ENCODE data around the gene MDFIC.

The MDFIC gene

DNA sequence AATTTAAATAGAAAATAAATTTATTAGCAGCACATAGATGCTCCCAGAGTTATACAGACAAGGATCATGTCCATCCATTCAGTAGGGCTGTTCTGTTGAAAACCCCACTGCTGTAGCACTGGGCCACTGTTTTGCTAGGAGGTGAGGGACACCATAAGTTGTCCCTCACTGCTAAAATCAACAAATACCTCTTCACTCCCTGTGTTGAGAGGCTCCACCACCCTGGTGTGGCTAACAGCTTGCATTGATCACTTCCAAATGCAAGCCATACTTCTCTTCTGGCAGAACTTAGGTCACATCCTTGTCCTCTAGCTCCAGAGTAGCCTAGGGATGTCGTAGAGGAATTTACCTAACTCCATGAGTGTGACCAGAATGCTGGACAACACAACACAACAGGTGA, 55.4 kb downstream of the MDFIC start:
- peaks cover 13% of the 10 kb centered on the region for H3K36me3 Mint-ChIP-seq (ENCODE audit: low read depth)
- no peak overlapping the region for H3K27ac Mint-ChIP-seq
- H3K4me1 Mint-ChIP-seq, result peaks cover 10% of the 10 kb centered on the region
- H3K9me3 Mint-ChIP-seq, result no peaks in the 10 kb centered on the region
- H3K4me3 Mint-ChIP-seq, result no peak overlapping the region
- H3K27me3 Mint-ChIP-seq (ENCODE audit: low read depth), result no peaks in the 10 kb centered on the region
- TF ChIP-seq, protein P1, sequence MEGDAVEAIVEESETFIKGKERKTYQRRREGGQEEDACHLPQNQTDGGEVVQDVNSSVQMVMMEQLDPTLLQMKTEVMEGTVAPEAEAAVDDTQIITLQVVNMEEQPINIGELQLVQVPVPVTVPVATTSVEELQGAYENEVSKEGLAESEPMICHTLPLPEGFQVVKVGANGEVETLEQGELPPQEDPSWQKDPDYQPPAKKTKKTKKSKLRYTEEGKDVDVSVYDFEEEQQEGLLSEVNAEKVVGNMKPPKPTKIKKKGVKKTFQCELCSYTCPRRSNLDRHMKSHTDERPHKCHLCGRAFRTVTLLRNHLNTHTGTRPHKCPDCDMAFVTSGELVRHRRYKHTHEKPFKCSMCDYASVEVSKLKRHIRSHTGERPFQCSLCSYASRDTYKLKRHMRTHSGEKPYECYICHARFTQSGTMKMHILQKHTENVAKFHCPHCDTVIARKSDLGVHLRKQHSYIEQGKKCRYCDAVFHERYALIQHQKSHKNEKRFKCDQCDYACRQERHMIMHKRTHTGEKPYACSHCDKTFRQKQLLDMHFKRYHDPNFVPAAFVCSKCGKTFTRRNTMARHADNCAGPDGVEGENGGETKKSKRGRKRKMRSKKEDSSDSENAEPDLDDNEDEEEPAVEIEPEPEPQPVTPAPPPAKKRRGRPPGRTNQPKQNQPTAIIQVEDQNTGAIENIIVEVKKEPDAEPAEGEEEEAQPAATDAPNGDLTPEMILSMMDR (IDR thresholded peaks at IDR 0.05; ENCODE audit: unreplicated experiment in 3 of 3), result no peak

DNA sequence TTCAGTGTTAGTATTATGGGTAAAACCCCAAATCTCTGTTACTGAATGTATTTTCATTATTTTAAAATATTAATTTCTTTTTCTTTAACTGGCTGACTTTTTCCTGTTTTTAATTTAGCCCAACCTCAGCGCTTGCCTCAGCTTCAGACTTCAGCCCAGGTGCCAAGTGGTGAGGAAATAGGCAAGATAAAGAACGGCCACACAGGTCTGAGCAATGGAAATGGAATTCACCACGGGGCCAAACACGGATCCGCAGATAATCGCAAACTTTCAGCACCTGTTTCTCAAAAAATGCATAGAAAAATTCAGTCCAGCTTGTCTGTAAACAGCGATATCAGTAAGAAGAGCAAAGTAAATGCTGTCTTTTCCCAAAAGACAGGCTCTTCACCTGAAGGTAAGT, 57.5 kb downstream of the MDFIC start:
- TF ChIP-seq, protein P1 (IDR thresholded peaks at IDR 0.05; ENCODE audit: unreplicated experiment in 3 of 3), result no peak
- peaks cover 5% of the 10 kb centered on the region for H3K4me1 Mint-ChIP-seq

DNA sequence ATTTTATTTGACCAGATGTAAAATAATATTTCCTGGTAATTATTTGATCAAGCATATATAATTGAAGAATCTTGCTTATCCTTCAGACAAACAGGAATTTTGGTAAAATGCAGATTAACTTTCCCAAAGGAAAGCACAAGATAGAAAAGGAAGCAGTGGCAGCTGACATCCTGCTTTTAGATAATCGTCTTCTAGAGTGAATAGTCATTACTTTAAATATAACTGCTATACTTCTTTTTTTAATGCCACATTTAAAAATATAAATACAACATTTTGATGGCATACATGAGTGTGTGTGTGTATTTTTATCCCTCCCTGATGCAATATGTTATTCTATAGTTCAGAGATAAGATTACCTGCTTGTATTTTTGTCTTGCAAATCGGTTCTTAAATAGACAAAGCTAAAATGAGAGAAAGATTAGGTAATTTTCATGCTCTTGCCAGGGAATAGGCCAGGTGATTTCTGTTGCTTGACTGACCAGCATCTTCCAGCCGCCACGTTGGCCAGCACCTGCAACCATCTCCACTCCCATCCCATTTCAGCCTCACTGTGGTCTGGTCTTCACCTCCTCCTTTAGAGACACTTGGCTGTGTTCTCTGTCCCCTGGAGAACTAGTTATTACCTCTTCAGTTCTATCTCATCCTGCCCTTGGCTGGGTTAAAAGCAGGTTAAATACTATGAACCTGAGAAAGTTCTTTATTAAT, 58.1 kb downstream of the MDFIC start:
- no peaks in the 10 kb centered on the region for H3K27me3 Mint-ChIP-seq (ENCODE audit: low read depth)

More for the DNA sequence above, 57.5 kb downstream of the MDFIC start:
- no peaks in the 10 kb centered on the region for H3K27me3 Mint-ChIP-seq (ENCODE audit: low read depth)
- no peak overlapping the region for H3K27ac Mint-ChIP-seq
- H3K9me3 Mint-ChIP-seq, result no peaks in the 10 kb centered on the region
- no peak overlapping the region for H3K4me3 Mint-ChIP-seq
- peaks cover 19% of the 10 kb centered on the region for H3K36me3 Mint-ChIP-seq (ENCODE audit: low read depth)

DNA sequence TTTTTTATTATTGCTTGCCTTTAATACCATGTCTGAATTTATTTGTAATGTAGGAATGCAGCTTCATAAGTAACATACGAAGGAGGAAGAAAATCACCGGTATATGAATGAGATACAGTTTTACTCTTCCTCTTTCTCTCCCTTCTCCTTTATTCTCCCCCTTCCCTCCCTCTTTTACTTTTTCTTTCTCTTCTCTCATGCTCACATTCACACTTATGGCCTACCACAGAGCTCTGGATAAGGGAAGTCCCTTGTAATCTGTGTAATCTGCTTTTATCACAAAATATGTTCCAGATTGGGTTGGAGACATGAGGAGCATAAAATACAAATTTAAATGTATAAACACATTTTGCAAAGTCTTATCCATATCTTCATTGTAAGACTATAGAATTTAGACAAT, 59.4 kb downstream of the MDFIC start:
- Mint-ChIP-seq H3K9me3 (no peaks in the 10 kb centered on the region), H3K27ac (no peak overlapping the region), H3K27me3 (ENCODE audit: low read depth) (no peaks in the 10 kb centered on the region), H3K4me3 (no peak overlapping the region), H3K36me3 (ENCODE audit: low read depth) (peaks cover 19% of the 10 kb centered on the region), H3K4me1 (peaks cover 5% of the 10 kb centered on the region)
- TF ChIP-seq, protein P1 (IDR thresholded peaks at IDR 0.05; ENCODE audit: unreplicated experiment in 3 of 3), result no peak

More for the DNA sequence above, 58.1 kb downstream of the MDFIC start:
- Mint-ChIP-seq H3K27ac (no peak overlapping the region), H3K36me3 (ENCODE audit: low read depth) (peaks cover 19% of the 10 kb centered on the region), H3K4me3 (no peak overlapping the region), H3K4me1 (peaks cover 5% of the 10 kb centered on the region), H3K9me3 (no peaks in the 10 kb centered on the region)
- TF ChIP-seq, protein P1 (IDR thresholded peaks at IDR 0.05; ENCODE audit: unreplicated experiment in 3 of 3), result no peak

DNA sequence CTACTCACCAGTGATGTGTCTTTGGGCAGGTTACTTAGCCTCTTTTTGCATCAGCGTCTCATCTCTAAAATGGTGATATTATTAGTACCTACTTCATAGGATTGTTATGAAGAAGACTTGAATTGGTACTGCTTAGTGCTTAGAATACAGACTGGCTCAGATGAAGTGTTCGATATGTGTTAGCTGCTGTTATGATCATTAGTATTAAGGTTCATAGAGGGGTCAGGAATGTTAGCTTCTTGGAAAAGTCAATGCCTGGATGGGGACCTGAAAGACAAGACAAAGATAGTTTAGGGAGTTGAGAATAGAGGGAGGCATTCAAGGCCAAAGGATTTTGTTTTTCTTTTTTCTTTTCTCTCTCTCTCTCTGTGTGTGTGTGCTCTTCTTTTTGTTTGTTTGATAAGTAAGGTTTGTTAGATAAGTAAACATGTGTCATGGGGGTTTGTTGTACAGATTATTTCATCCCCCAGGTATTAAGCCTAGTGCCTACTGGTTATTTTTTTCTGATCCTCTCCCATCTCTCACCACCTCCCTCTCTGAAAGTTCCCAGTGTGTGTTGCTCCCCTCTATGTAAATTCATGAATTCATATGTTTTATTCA, 63.3 kb downstream of the MDFIC start:
- no peak overlapping the region for H3K27ac Mint-ChIP-seq
- no peaks in the 10 kb centered on the region for H3K9me3 Mint-ChIP-seq
- peaks cover 1% of the 10 kb centered on the region for H3K4me1 Mint-ChIP-seq
- peaks cover 16% of the 10 kb centered on the region for H3K36me3 Mint-ChIP-seq (ENCODE audit: low read depth)
- H3K27me3 Mint-ChIP-seq (ENCODE audit: low read depth), result no peaks in the 10 kb centered on the region
- TF ChIP-seq, protein P1 (IDR thresholded peaks at IDR 0.05; ENCODE audit: unreplicated experiment in 3 of 3), result no peak
- H3K4me3 Mint-ChIP-seq, result no peak overlapping the region

All from nephron (organoid).